ENCODE data around the gene TCTN2. TPM values are rescaled to one million over a fixed set of nuclear protein-coding genes. Genes with fewer than 3 reads are reported as not detected.

The TCTN2 gene
- total and polyA plus RNA-seq, 2 of the 8 experiments (the other 6 are each of a cell fraction or from before 2014, with no cell fraction given): 7.5 to 8.4 TPM

- no peak overlapping the region for H2BK120ac ChIP-seq (replicated peaks; ENCODE audit: low read depth, low read length)
- H3K23me2 ChIP-seq (ENCODE audit: low read depth, low read length): peaks cover 4% of the 10 kb centered on the region; the same call in 1 of the 2 replicates
- no peak overlapping the region for H3K18ac ChIP-seq (ENCODE audit: extremely low read depth, low read length)
- no peaks in the 10 kb centered on the region for H3K9me3 ChIP-seq (ENCODE audit: insufficient read depth in 2 of 2, low read depth in 1 of 2, low read length in 1 of 2)
- no peak overlapping the region for H2BK20ac ChIP-seq (ENCODE audit: low read length)
- H3K79me2 ChIP-seq (ENCODE audit: control insufficient read depth in 1 of 2, insufficient read depth in 2 of 2, low read length in 2 of 2): peaks cover 0 to 1% of the 10 kb centered on the region in 2 experiments; a peak in 1 of 4 replicates
- H3K4me3 ChIP-seq (ENCODE audit: extremely low read depth in 1 of 4, insufficient read depth in 2 of 4, low read depth in 3 of 4, low read length in 4 of 4): no peak overlapping the region
- ChIA-PET CTCF (ENCODE audit: partially characterized antibody) (no interaction called here), POLR2A (ENCODE audit: partially characterized antibody) (no interaction called here)
- H2BK12ac ChIP-seq (ENCODE audit: low read depth, low read length): no peak overlapping the region
- no peak overlapping the region for H2AK5ac ChIP-seq (ENCODE audit: low read depth, low read length)
- no peak overlapping the region for H3K4ac ChIP-seq (replicated peaks; ENCODE audit: insufficient read length, low read depth, low read length)
- H2BK15ac ChIP-seq (ENCODE audit: low read length): no peak overlapping the region
- no peak overlapping the region for H3K14ac ChIP-seq (ENCODE audit: insufficient read length)
- H3K4me1 ChIP-seq (replicated peaks in 1 of 4; ENCODE audit: control insufficient read depth in 3 of 4, insufficient read depth in 4 of 4, low read length in 3 of 4): peaks cover 0 to 3% (median 0%) of the 10 kb centered on the region in 4 experiments; a peak in 3 of 7 replicates
- 98% methylated on average over 4 of the region's 4 CpGs; no CpG with 5 or more reads in 1 of the 2 experiments for WGBS, 2 experiments (ENCODE audit: extremely low coverage in 1 of 2, insufficient coverage in 1 of 2, insufficient read length in 1 of 2, insufficient replicate concordance in 2 of 2, low coverage in 1 of 2, low lambda C conversion rate in 2 of 2, missing lambda C conversion rate in 1 of 2)
- H3K27ac ChIP-seq (ENCODE audit: low read depth, low read length): no peak overlapping the region
- H3K56ac ChIP-seq (replicated peaks; ENCODE audit: insufficient read length, low read depth, low read length): no peak overlapping the region
- H2BK5ac ChIP-seq (ENCODE audit: low read depth, low read length): no peak overlapping the region
- H4K91ac ChIP-seq (replicated peaks; ENCODE audit: insufficient read length, low read length): no peak overlapping the region
- H3K79me1 ChIP-seq (ENCODE audit: low read depth, low read length): no peaks in the 10 kb centered on the region
- no peak overlapping the region for H3K23ac ChIP-seq (ENCODE audit: insufficient read length)
- no peaks in the 10 kb centered on the region for H3K36me3 ChIP-seq (ENCODE audit: control insufficient read depth in 2 of 4, insufficient read depth in 4 of 4, low read length in 3 of 4)
- no peak overlapping the region for H4K5ac ChIP-seq (ENCODE audit: insufficient read length, low read depth, low read length)
- H4K20me1 ChIP-seq (replicated peaks in 1 of 2; ENCODE audit: control insufficient read depth in 1 of 2, insufficient read depth in 2 of 2, low read length in 2 of 2): no peaks in the 10 kb centered on the region
- no peaks in the 10 kb centered on the region; a peak in 1 of 7 replicates for H3K27me3 ChIP-seq (replicated peaks in 1 of 4; ENCODE audit: control insufficient read depth in 3 of 4, extremely low read depth in 1 of 4, insufficient read depth in 3 of 4, low read length in 3 of 4)
- no peak overlapping the region for H3K4me2 ChIP-seq (ENCODE audit: insufficient read depth in 1 of 2, low read depth in 2 of 2, low read length in 2 of 2)
- no peak overlapping the region for H4K8ac ChIP-seq (ENCODE audit: extremely low read depth, insufficient read depth, low read length)
- H2AFZ ChIP-seq (ENCODE audit: low read length): no peak overlapping the region
- FAIRE-seq: no peak
- no peak for DNase-seq (ENCODE audit: low read depth in 1 of 2, low spot score in 2 of 2)
- H3K9ac ChIP-seq (replicated peaks in 1 of 4; ENCODE audit: extremely low read depth in 1 of 4, low read depth in 3 of 4, low read length in 3 of 4): no peak overlapping the region
- no peak for TF ChIP-seq CREB1 (IDR thresholded peaks at IDR 0.05)
- TF ChIP-seq CTBP2 (IDR thresholded peaks at IDR 0.05; ENCODE audit: borderline replicate concordance, insufficient read depth, insufficient read length, low read length): no peak
- TF ChIP-seq RAD21 (IDR thresholded peaks at IDR 0.05 in 1 of 2, conservative IDR thresholded peaks at IDR 0.05 in 1 of 2; ENCODE audit: low read depth in 2 of 2, low read length in 2 of 2): no peak
- no peak for TF ChIP-seq RBBP5 (IDR thresholded peaks at IDR 0.05; ENCODE audit: borderline replicate concordance, low read depth, low read length)
- no peak for TF ChIP-seq TAF7 (optimal IDR thresholded peaks at IDR 0.05; ENCODE audit: borderline replicate concordance, low read depth, low read length)
- no peak for TF ChIP-seq NRF1 (IDR thresholded peaks at IDR 0.05; ENCODE audit: low read depth, low read length)
- TF ChIP-seq ZNF274 (IDR thresholded peaks at IDR 0.05; ENCODE audit: borderline replicate concordance, extremely low read depth, low read length): no peak
- TF ChIP-seq, protein P1, sequence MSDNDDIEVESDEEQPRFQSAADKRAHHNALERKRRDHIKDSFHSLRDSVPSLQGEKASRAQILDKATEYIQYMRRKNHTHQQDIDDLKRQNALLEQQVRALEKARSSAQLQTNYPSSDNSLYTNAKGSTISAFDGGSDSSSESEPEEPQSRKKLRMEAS (IDR thresholded peaks at IDR 0.05): no peak
- TF ChIP-seq PHF8 (conservative IDR thresholded peaks at IDR 0.05; ENCODE audit: low read depth, low read length): no peak
- no peak for TF ChIP-seq CEBPB (IDR thresholded peaks at IDR 0.05; ENCODE audit: low read depth, low read length)
- no peak for TF ChIP-seq CHD1 (IDR thresholded peaks at IDR 0.05; ENCODE audit: low read depth, low read length)
- TF ChIP-seq RXRA (IDR thresholded peaks at IDR 0.05; ENCODE audit: insufficient read depth, low read depth, low read length): no peak
- TF ChIP-seq SRF (IDR thresholded peaks at IDR 0.05; ENCODE audit: low read depth, low read length): no peak
- no peak for TF ChIP-seq TBP (IDR thresholded peaks at IDR 0.05; ENCODE audit: low read depth, low read length)
- TF ChIP-seq YY1 (IDR thresholded peaks at IDR 0.05; ENCODE audit: low read depth, low read length): no peak
Observed at GRCh38 chr12:123707466-123707865, 36.6 kb downstream of the TCTN2 start.

Measured in H1 (cell line).